Prostate gland (tissue), 2 donors: ENCODE data around the gene RPS15. TPM values are rescaled to one million over a fixed set of nuclear protein-coding genes. Genes with fewer than 3 reads are reported as not detected.

ENCODE experiments used
- DNase-seq: peaks from one replicate; pipeline ENCODE4 v3.0.0-alpha.2; 2019; ENCODE audit warnings: low spot score
- H3K27ac ChIP-seq, 2 donors: fragments of 200-600 bp; sonication (generic); 2 replicates each; pipeline ENCODE4 v1.5.1; 2017 to 2019
- H3K27me3 ChIP-seq: fragments of 200-600 bp; sonication (generic); replicated peaks from 2 replicates; pipeline ENCODE4 v1.5.1; 2019; ENCODE audit not compliant: insufficient read depth
- H3K36me3 ChIP-seq, 2 donors: fragments of 200-600 bp; sonication (generic); 1 replicate in 1 of 2; 2 replicates in 1 of 2; pipeline versions ENCODE4 v1.5.1 to v1.8.1; 2017 to 2019
- H3K4me1 ChIP-seq: fragments of 200-600 bp; sonication (generic); replicated peaks from 2 replicates; pipeline ENCODE4 v1.5.1; 2019
- H3K4me3 ChIP-seq, 2 donors: fragments of 200-600 bp; sonication (generic); 2 replicates each; pipeline ENCODE4 v1.5.1; 2017 to 2019
- H3K9me3 ChIP-seq: fragments of 200-600 bp; sonication (generic); 2 replicates; pipeline ENCODE4 v1.5.1; 2017
- POLR2A ChIP-seq: fragments of 450-650 bp; IDR thresholded peaks from one replicate; pipeline ENCODE4 v1.6.1; 2016; ENCODE audit warnings: antibody characterized with exemption, mild to moderate bottlenecking
- POLR2AphosphoS5 ChIP-seq: sonication (generic); formaldehyde crosslinking; IDR thresholded peaks from one replicate; pipeline ENCODE4 v1.6.1; 2017; ENCODE audit warnings: antibody characterized with exemption
- WGBS: methylation state at CpG from one replicate; pipeline ENCODE4 v1.1.5; 2018; 5-methylcytosine and 5-hydroxymethylcytosine counted together
- intact Hi-C: fragments of 100-400 bp; cut with DNase I; formaldehyde crosslinking; loops from one replicate; pipeline ENCODE4 v1.14.2; 2022
- total RNA-seq, 2 donors: library from RNA; depleted of rRNA; stranded (reverse); fragments of >200 nt; gene quantifications; one replicate each; pipeline ENCODE4 v1.1.0, GENCODE V29; 2016
- TF ChIP-seq, protein P1 (sequence below), 4 experiments: fragments of 200-600 bp in 2 of 4; fragments of 450-650 bp in 2 of 4; sonication (generic) in 2 of 4; IDR thresholded peaks; 1 replicate in 3 of 4; 2 replicates in 1 of 4; pipeline ENCODE4 v1.5.1; 2016 to 2019; ENCODE audit warnings: antibody characterized with exemption in 4 of 4, mild to moderate bottlenecking in 2 of 4, moderate library complexity in 2 of 4

Gene RPS15
- total RNA-seq, 2 donors from 2014 or later, result 3,102 to 5,853 TPM

DNA sequence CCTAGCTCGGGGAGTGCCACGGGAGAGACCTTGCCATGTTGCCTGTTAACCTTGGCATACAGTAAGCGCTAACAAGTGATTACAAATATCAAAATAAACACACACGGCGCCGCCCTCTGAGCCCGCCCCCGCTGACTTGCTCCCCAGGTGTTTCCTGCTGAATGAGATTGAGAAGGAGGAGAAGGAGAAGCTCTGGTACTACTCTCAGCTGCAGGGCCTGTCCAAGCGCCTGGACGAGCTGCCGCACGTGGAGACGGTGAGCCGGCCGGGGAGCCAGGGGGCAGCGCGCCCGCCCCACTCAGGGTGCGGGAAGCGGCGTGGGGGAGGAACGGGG is 16.8 kb downstream of the RPS15 start:
- Histone ChIP-seq H3K9me3 (no peaks in the 10 kb centered on the region), H3K27me3 (peaks cover 49% of the 10 kb centered on the region), H3K36me3 (no peaks in the 10 kb centered on the region), H3K4me1 (peaks cover 4% of the 10 kb centered on the region), H3K27ac (no peak overlapping the region), H3K4me3 (no peak overlapping the region)
- TF ChIP-seq POLR2AphosphoS5 (no peak), POLR2A (no peak)
- TF ChIP-seq, protein P1, sequence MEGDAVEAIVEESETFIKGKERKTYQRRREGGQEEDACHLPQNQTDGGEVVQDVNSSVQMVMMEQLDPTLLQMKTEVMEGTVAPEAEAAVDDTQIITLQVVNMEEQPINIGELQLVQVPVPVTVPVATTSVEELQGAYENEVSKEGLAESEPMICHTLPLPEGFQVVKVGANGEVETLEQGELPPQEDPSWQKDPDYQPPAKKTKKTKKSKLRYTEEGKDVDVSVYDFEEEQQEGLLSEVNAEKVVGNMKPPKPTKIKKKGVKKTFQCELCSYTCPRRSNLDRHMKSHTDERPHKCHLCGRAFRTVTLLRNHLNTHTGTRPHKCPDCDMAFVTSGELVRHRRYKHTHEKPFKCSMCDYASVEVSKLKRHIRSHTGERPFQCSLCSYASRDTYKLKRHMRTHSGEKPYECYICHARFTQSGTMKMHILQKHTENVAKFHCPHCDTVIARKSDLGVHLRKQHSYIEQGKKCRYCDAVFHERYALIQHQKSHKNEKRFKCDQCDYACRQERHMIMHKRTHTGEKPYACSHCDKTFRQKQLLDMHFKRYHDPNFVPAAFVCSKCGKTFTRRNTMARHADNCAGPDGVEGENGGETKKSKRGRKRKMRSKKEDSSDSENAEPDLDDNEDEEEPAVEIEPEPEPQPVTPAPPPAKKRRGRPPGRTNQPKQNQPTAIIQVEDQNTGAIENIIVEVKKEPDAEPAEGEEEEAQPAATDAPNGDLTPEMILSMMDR (IDR thresholded peaks at IDR 0.05), result no peak
- WGBS, result 14% methylated on average over 22 of the region's 22 CpGs
- intact Hi-C loops, result no loop called here
- no peak for DNase-seq

DNA sequence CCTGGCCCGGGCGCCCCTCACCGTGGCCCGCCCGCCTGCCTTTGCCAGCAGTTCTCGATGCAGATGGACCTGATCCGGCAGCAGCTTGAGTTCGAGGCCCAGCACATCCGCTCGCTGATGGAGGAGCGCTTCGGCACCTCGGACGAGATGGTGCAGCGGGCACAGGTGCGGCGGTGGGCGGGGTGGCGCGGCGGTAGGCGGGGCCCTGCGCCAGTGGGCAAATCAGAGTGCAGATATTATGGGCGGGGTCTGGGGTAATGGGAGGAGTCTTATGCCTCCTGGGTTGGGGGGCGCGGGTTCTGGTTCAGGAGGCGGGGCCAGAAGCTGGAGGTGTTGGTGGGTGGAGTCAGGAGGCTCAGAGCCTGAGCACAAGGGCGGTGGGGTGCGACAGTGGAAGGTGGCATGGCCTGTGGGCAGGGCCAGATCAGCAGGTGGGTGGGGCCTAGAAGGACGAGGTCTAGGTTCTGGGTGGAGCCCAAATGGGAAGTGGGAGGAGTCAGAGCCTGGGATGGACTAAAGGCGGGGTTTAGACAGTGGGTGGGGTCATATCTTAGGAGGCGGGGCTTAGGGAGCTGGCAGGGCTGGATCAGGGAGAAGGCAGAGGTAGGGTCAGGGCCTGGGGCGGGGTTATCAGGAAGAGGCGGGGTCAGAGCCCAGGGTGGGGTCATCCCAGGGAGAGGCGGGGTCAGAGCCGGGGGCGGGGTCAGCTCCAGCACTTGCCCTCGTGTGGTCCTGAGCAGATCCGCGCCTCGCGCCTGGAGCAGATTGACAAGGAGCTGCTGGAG is 17.3 kb downstream of the RPS15 start:
- H3K27me3 ChIP-seq, result peaks cover 43% of the 10 kb centered on the region
- WGBS, result 7% methylated on average over 40 of the region's 42 CpGs

DNA sequence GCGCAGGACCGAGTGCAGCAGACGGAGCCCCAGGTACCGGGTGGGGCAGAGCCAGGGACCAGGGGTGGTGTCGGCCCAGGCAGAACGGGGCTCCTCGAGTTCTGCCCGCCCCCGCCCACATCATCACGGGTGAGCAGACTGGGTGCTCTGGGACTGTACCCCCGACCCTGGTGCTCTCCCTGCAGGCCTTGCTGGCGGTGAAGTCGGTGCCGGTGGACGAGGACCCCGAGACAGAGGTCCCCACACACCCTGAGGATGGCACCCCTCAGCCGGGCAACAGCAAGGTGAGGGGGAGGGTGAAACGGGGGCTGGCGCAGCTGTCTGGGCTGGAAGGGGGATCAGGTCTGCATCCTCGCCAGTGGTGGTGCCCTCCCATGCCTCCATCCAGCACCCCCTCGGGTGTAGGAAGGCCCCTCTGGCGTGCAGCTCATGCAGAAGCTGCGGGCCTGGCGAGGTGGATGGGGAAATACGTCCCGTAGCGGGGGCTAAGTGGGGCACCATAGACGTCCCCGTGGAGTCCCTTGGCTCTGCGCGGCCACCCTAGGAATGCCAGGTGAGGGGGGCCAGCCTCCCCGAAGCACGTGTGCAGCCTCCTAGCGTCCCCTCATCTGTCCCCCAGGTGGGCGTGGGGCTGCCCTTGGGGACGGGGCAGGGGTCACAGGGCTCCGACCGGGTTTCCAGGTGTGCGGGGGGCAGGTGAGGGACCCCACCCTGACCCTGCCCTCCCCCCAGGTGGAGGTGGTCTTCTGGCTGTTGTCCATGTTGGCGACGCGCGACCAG is 18.1 kb downstream of the RPS15 start:
- WGBS, result 34% methylated on average over 40 of the region's 43 CpGs
- no peak for DNase-seq
- H3K36me3 ChIP-seq, result no peaks in the 10 kb centered on the region
- H3K27me3 ChIP-seq, result peaks cover 37% of the 10 kb centered on the region
- H3K4me1 ChIP-seq, result peaks cover 4% of the 10 kb centered on the region
- H3K27ac ChIP-seq, result no peak overlapping the region
- TF ChIP-seq POLR2A (no peak), POLR2AphosphoS5 (no peak)
- TF ChIP-seq, protein P1 (IDR thresholded peaks at IDR 0.05), result no peak
- H3K9me3 ChIP-seq, result no peaks in the 10 kb centered on the region
- H3K4me3 ChIP-seq, result no peak overlapping the region
- intact Hi-C loops, result no loop called here

More for the DNA sequence above, 17.3 kb downstream of the RPS15 start:
- Histone ChIP-seq H3K36me3 (no peaks in the 10 kb centered on the region), H3K9me3 (no peaks in the 10 kb centered on the region), H3K4me1 (peaks cover 4% of the 10 kb centered on the region), H3K4me3 (no peak overlapping the region), H3K27ac (no peak overlapping the region)
- no peak for DNase-seq
- intact Hi-C loops, result no loop called here
- TF ChIP-seq, protein P1 (IDR thresholded peaks at IDR 0.05), result no peak
- TF ChIP-seq POLR2AphosphoS5, result no peak
- TF ChIP-seq POLR2A, result no peak

DNA sequence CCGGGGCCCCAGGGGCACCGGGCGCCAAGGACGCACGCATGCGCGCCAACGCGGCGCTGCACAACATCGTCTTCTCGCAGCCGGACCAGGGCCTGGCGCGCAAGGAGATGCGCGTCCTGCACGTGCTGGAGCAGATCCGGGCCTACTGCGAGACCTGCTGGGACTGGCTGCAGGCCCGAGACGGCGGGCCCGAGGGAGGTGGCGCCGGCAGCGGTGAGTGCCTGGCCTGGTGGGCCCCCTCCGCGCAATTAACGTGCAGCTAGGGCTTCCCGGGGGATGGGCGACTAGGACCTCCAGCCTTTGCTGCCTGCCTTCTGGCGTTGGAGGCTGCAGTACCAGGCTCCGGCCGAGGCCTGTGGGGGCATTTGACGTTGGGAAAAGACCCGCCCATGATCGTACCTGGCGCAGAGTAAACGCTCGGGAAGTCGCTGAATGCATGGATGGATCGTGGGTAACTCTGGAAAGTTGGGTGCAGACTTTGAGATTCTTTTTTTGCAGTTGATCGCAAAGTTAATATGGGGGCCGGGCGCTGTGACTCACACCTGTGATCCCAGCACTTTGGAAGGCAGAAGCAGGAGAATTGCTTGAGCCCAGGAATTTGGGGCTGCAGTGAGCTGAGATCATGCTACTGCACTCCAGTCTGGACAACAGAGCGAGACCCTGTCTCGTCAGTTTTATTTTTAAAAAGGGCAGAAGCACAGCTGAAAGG is 19.0 kb downstream of the RPS15 start:
- Histone ChIP-seq H3K9me3 (no peaks in the 10 kb centered on the region), H3K27me3 (peaks cover 29% of the 10 kb centered on the region), H3K27ac (no peak overlapping the region), H3K4me1 (peaks cover 4% of the 10 kb centered on the region), H3K4me3 (no peak overlapping the region), H3K36me3 (no peaks in the 10 kb centered on the region)
- WGBS, result 11% methylated on average over 31 of the region's 48 CpGs
- TF ChIP-seq, protein P1 (IDR thresholded peaks at IDR 0.05), result no peak
- no peak for TF ChIP-seq POLR2AphosphoS5
- TF ChIP-seq POLR2A, result no peak
- no peak for DNase-seq
- intact Hi-C loops, result no loop called here
